ENCODE results near the gene RAB10. TPM values are rescaled to one million over a fixed set of nuclear protein-coding genes. Genes with fewer than 3 reads are reported as not detected.
"Not testable (repeated sequence)": the region's sequence is repeated elsewhere in the genome, so short reads cannot be mapped to it uniquely, and the experiment has no call there.

RAB10 gene
- total RNA-seq, 1 experiment from 2014 or later: 67.9 TPM

DNA sequence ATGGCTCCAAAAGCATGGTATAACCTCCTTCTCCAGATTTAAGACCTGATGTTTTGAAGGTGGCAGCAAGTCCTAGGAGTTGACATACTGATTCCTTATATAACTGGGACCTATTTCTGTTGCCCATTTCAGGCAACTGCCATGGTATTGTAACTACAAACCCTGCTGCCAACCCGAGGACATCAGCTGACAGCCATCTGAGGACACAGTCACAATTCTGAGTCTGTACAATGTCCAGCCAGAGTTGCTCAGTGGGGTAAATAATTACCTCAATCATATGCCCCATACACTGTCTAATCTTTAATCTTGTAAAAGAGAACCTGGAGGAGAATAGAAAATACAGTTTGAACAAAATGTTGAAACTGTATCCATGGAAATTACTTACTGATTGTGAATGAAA lies 130.3 kb downstream of the RAB10 start:
- no peak overlapping the region for H3K4me3 ChIP-seq (ENCODE audit: low read length)
- H3K9me2 ChIP-seq (replicated peaks; ENCODE audit: insufficient read depth, low read length): no peaks in the 10 kb centered on the region
- no peaks in the 10 kb centered on the region for H3K27me3 ChIP-seq (ENCODE audit: low read length)
- no peaks in the 10 kb centered on the region for H3K36me3 ChIP-seq (ENCODE audit: insufficient read depth, low read length)
- no peak overlapping the region for H3K9ac ChIP-seq (ENCODE audit: low read length)
- H3K27ac ChIP-seq (ENCODE audit: low read length): no peak overlapping the region
- DNase-seq: no peak
- no peaks in the 10 kb centered on the region for H4K20me1 ChIP-seq (ENCODE audit: insufficient read depth, low read depth, low read length)
- no peak overlapping the region for H2AFZ ChIP-seq (ENCODE audit: low read length)
- no peaks in the 10 kb centered on the region for H3K4me1 ChIP-seq (ENCODE audit: low read length)
- H3K4me2 ChIP-seq (ENCODE audit: low read depth, low read length, poor library complexity, severe bottlenecking): no peak overlapping the region
- no peaks in the 10 kb centered on the region for H3K79me2 ChIP-seq (ENCODE audit: low read length)
- H3K9me3 ChIP-seq (ENCODE audit: low read length): no peaks in the 10 kb centered on the region

GRCh38 chr2:26164641-26165211 lies 130.8 kb downstream of the RAB10 start:
- Histone ChIP-seq H3K27ac (ENCODE audit: low read length) (no peak overlapping the region), H3K27me3 (ENCODE audit: low read length) (no peaks in the 10 kb centered on the region), H3K79me2 (ENCODE audit: low read length) (no peaks in the 10 kb centered on the region), H3K36me3 (ENCODE audit: insufficient read depth, low read length) (no peaks in the 10 kb centered on the region), H3K4me3 (ENCODE audit: low read length) (no peak overlapping the region), H3K9me2 (replicated peaks; ENCODE audit: insufficient read depth, low read length) (no peaks in the 10 kb centered on the region), H3K9me3 (ENCODE audit: low read length) (no peaks in the 10 kb centered on the region), H3K4me2 (ENCODE audit: low read depth, low read length, poor library complexity, severe bottlenecking) (no peak overlapping the region), H3K9ac (ENCODE audit: low read length) (no peak overlapping the region), H4K20me1 (ENCODE audit: insufficient read depth, low read depth, low read length) (no peaks in the 10 kb centered on the region), H3K4me1 (ENCODE audit: low read length) (no peaks in the 10 kb centered on the region), H2AFZ (ENCODE audit: low read length) (no peak overlapping the region)
- DNase-seq: no peak

- no peak overlapping the region for H2AFZ ChIP-seq (ENCODE audit: low read length)
- no peak overlapping the region for H3K4me3 ChIP-seq (ENCODE audit: low read length)
- H3K9me3 ChIP-seq (ENCODE audit: low read length): no peaks in the 10 kb centered on the region
- no peaks in the 10 kb centered on the region for H3K27me3 ChIP-seq (ENCODE audit: low read length)
- H3K9ac ChIP-seq (ENCODE audit: low read length): no peak overlapping the region
- H4K20me1 ChIP-seq (ENCODE audit: insufficient read depth, low read depth, low read length): no peaks in the 10 kb centered on the region
- no peaks in the 10 kb centered on the region for H3K4me1 ChIP-seq (ENCODE audit: low read length)
- H3K4me2 ChIP-seq (ENCODE audit: low read depth, low read length, poor library complexity, severe bottlenecking): no peak overlapping the region
- H3K36me3 ChIP-seq (ENCODE audit: insufficient read depth, low read length): no peaks in the 10 kb centered on the region
- no peak for DNase-seq
- no peaks in the 10 kb centered on the region for H3K79me2 ChIP-seq (ENCODE audit: low read length)
- H3K9me2 ChIP-seq (replicated peaks; ENCODE audit: insufficient read depth, low read length): no peaks in the 10 kb centered on the region
- H3K27ac ChIP-seq (ENCODE audit: low read length): no peak overlapping the region
Measured at GRCh38 chr2:26165403-26165802, 131.5 kb downstream of the RAB10 start.

DNA sequence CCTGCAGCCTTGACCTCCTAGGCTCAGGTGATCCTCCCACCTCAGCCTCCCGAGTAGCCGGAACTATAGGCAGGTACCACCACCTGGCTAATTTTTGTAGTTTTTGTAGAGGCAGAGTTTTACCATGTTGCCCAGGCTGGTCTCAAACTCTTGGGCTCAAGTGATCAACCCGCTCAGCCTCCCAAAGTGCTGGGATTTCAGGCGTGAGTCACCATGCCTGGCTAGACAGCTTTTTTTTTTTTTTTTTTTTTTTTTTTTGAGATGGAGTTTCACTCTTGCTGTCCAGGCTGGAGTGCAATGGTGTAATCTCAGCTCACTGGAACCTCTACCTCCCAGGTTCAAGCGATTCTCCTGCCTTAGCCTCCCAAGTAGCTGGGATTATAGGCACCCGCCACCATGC lies 132.7 kb downstream of the RAB10 start:
- H3K9me2 ChIP-seq (replicated peaks; ENCODE audit: insufficient read depth, low read length); H3K36me3 ChIP-seq (ENCODE audit: insufficient read depth, low read length); H3K27me3 ChIP-seq (ENCODE audit: low read length); DNase-seq; H3K9ac ChIP-seq (ENCODE audit: low read length); H3K79me2 ChIP-seq (ENCODE audit: low read length); H3K4me1 ChIP-seq (ENCODE audit: low read length); H3K4me2 ChIP-seq (ENCODE audit: low read depth, low read length, poor library complexity, severe bottlenecking); H3K27ac ChIP-seq (ENCODE audit: low read length); H2AFZ ChIP-seq (ENCODE audit: low read length); H3K9me3 ChIP-seq (ENCODE audit: low read length); H3K4me3 ChIP-seq (ENCODE audit: low read length); H4K20me1 ChIP-seq (ENCODE audit: insufficient read depth, low read depth, low read length): not testable (repeated sequence)

GRCh38 chr2:26168785-26169184 lies 134.9 kb downstream of the RAB10 start:
- Histone ChIP-seq H3K4me3 (ENCODE audit: low read length) (no peak overlapping the region), H3K9me2 (replicated peaks; ENCODE audit: insufficient read depth, low read length) (no peaks in the 10 kb centered on the region), H3K9me3 (ENCODE audit: low read length) (no peaks in the 10 kb centered on the region), H3K4me1 (ENCODE audit: low read length) (no peaks in the 10 kb centered on the region), H2AFZ (ENCODE audit: low read length) (no peak overlapping the region), H3K9ac (ENCODE audit: low read length) (no peak overlapping the region), H4K20me1 (ENCODE audit: insufficient read depth, low read depth, low read length) (no peaks in the 10 kb centered on the region), H3K27ac (ENCODE audit: low read length) (no peak overlapping the region), H3K36me3 (ENCODE audit: insufficient read depth, low read length) (no peaks in the 10 kb centered on the region), H3K4me2 (ENCODE audit: low read depth, low read length, poor library complexity, severe bottlenecking) (no peak overlapping the region), H3K27me3 (ENCODE audit: low read length) (no peaks in the 10 kb centered on the region), H3K79me2 (ENCODE audit: low read length) (no peaks in the 10 kb centered on the region)
- DNase-seq: no peak

- H3K79me2 ChIP-seq (ENCODE audit: low read length): no peaks in the 10 kb centered on the region
- no peak overlapping the region for H3K27ac ChIP-seq (ENCODE audit: low read length)
- H3K4me2 ChIP-seq (ENCODE audit: low read depth, low read length, poor library complexity, severe bottlenecking): no peak overlapping the region
- no peaks in the 10 kb centered on the region for H3K9me3 ChIP-seq (ENCODE audit: low read length)
- H4K20me1 ChIP-seq (ENCODE audit: insufficient read depth, low read depth, low read length): no peaks in the 10 kb centered on the region
- no peak overlapping the region for H2AFZ ChIP-seq (ENCODE audit: low read length)
- DNase-seq: no peak
- H3K9ac ChIP-seq (ENCODE audit: low read length): no peak overlapping the region
- no peaks in the 10 kb centered on the region for H3K4me1 ChIP-seq (ENCODE audit: low read length)
- no peaks in the 10 kb centered on the region for H3K9me2 ChIP-seq (replicated peaks; ENCODE audit: insufficient read depth, low read length)
- H3K4me3 ChIP-seq (ENCODE audit: low read length): no peak overlapping the region
- H3K36me3 ChIP-seq (ENCODE audit: insufficient read depth, low read length): no peaks in the 10 kb centered on the region
- H3K27me3 ChIP-seq (ENCODE audit: low read length): no peaks in the 10 kb centered on the region
Measured at GRCh38 chr2:26169226-26169625, 135.3 kb downstream of the RAB10 start.

- Histone ChIP-seq H3K9ac (ENCODE audit: low read length) (no peak overlapping the region), H3K4me2 (ENCODE audit: low read depth, low read length, poor library complexity, severe bottlenecking) (no peak overlapping the region), H3K36me3 (ENCODE audit: insufficient read depth, low read length) (no peaks in the 10 kb centered on the region), H2AFZ (ENCODE audit: low read length) (no peak overlapping the region), H3K79me2 (ENCODE audit: low read length) (no peaks in the 10 kb centered on the region), H3K9me3 (ENCODE audit: low read length) (no peaks in the 10 kb centered on the region), H3K4me1 (ENCODE audit: low read length) (no peaks in the 10 kb centered on the region), H4K20me1 (ENCODE audit: insufficient read depth, low read depth, low read length) (no peaks in the 10 kb centered on the region), H3K9me2 (replicated peaks; ENCODE audit: insufficient read depth, low read length) (no peaks in the 10 kb centered on the region), H3K27ac (ENCODE audit: low read length) (no peak overlapping the region), H3K27me3 (ENCODE audit: low read length) (no peaks in the 10 kb centered on the region), H3K4me3 (ENCODE audit: low read length) (no peak overlapping the region)
- no peak for DNase-seq
Measured at GRCh38 chr2:26169681-26170414, 136.0 kb downstream of the RAB10 start.

GRCh38 chr2:26170795-26171194 lies 136.9 kb downstream of the RAB10 start:
- H4K20me1 ChIP-seq (ENCODE audit: insufficient read depth, low read depth, low read length): no peaks in the 10 kb centered on the region
- no peaks in the 10 kb centered on the region for H3K9me3 ChIP-seq (ENCODE audit: low read length)
- no peaks in the 10 kb centered on the region for H3K9me2 ChIP-seq (replicated peaks; ENCODE audit: insufficient read depth, low read length)
- no peak overlapping the region for H3K4me2 ChIP-seq (ENCODE audit: low read depth, low read length, poor library complexity, severe bottlenecking)
- H3K79me2 ChIP-seq (ENCODE audit: low read length): no peaks in the 10 kb centered on the region
- no peak overlapping the region for H3K27ac ChIP-seq (ENCODE audit: low read length)
- DNase-seq: no peak
- no peaks in the 10 kb centered on the region for H3K36me3 ChIP-seq (ENCODE audit: insufficient read depth, low read length)
- H3K27me3 ChIP-seq (ENCODE audit: low read length): no peaks in the 10 kb centered on the region
- H3K4me3 ChIP-seq (ENCODE audit: low read length): no peak overlapping the region
- H3K9ac ChIP-seq (ENCODE audit: low read length): no peak overlapping the region
- no peaks in the 10 kb centered on the region for H3K4me1 ChIP-seq (ENCODE audit: low read length)
- H2AFZ ChIP-seq (ENCODE audit: low read length): no peak overlapping the region
